Measurements from ENCODE around the gene UBE2E2.

DNA sequence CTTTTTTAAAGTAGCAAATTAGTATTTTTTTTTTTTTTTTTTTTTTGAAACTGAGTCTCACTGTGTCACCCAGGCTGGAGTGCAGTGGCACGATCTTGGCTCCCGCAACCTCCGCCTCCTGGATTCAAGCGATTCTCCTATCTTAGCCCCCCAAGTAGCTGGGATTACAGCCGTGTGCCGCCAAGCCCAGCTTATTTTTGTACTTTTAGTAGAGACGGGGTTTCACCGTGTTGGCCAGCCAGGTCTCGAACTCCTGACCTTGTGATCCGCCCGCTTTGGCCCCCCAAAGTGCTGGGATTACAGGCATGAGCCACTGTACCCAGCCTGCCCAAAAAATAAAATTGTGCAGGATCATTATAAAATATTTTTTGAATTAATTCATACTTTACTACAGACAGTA is 330.5 kb downstream of the UBE2E2 start:
- no peak for TF ChIP-seq POLR2AphosphoS5 (IDR thresholded peaks at IDR 0.05; ENCODE audit: low read depth, low read length)
- TF ChIP-seq TAF1 (IDR thresholded peaks at IDR 0.05; ENCODE audit: borderline replicate concordance, insufficient read depth, low read length) = no peak
- no peak for TF ChIP-seq SIN3A (IDR thresholded peaks at IDR 0.05; ENCODE audit: borderline replicate concordance, insufficient read depth, low read length)
- TF ChIP-seq, protein P1, sequence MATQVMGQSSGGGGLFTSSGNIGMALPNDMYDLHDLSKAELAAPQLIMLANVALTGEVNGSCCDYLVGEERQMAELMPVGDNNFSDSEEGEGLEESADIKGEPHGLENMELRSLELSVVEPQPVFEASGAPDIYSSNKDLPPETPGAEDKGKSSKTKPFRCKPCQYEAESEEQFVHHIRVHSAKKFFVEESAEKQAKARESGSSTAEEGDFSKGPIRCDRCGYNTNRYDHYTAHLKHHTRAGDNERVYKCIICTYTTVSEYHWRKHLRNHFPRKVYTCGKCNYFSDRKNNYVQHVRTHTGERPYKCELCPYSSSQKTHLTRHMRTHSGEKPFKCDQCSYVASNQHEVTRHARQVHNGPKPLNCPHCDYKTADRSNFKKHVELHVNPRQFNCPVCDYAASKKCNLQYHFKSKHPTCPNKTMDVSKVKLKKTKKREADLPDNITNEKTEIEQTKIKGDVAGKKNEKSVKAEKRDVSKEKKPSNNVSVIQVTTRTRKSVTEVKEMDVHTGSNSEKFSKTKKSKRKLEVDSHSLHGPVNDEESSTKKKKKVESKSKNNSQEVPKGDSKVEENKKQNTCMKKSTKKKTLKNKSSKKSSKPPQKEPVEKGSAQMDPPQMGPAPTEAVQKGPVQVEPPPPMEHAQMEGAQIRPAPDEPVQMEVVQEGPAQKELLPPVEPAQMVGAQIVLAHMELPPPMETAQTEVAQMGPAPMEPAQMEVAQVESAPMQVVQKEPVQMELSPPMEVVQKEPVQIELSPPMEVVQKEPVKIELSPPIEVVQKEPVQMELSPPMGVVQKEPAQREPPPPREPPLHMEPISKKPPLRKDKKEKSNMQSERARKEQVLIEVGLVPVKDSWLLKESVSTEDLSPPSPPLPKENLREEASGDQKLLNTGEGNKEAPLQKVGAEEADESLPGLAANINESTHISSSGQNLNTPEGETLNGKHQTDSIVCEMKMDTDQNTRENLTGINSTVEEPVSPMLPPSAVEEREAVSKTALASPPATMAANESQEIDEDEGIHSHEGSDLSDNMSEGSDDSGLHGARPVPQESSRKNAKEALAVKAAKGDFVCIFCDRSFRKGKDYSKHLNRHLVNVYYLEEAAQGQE (IDR thresholded peaks at IDR 0.05; ENCODE audit: insufficient read depth in 1 of 2, low read depth in 2 of 2, low read length in 2 of 2) = no peak
